Measurements from ENCODE around the gene ADAMTS4.

ADAMTS4 gene

DNA sequence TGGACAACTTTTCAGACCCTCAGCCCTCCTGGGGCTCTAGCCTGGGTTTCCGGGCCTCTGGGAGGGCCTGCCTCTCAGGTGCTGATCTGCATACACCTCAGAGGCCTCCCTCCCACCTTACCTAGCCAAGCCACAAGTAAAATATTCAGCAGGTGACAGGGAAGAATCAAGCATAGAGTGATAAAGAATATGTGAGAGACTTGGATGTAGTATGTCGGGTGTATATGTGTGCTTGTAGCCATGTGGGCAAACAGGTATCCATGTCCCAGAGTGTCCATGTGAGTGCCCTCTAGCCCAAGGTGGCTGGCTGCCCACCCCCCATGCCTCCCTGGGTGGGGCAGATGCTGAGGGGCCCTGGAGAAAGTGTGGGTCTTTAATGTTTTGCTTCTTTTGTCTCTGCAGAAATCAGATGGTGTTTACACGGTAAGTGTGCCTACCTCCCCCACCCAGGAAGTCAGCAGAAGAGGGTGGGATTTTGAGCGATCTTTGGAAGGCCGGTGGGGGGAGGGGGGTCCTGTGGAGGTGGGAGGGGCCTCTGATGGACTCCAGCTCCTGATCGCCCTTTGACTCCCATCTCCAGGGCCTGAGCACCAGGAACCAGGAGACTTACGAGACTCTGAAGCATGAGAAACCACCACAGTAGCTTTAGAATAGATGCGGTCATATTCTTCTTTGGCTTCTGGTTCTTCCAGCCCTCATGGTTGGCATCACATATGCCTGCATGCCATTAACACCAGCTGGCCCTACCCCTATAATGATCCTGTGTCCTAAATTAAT lies 19.6 kb upstream of the ADAMTS4 start:
- no peak for DNase-seq

DNA sequence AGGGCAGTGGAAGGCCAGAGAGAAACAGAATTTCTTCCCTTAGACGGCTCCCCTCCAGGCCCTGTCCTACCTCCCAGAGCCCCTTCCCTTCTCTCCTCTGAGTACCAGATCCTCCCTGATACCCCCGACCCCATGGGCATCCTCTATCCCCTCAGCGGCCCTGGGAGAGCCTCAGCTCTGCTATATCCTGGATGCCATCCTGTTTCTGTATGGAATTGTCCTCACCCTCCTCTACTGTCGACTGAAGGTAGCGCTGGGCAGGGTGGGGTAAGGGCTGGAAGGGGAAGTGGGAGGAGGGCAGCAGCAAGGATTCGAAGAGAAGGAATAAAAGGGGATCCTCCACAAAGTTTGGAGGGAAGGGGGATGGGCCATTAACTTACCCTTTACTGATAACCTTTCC lies 19.0 kb upstream of the ADAMTS4 start:
- DNase-seq, result no peak

DNA sequence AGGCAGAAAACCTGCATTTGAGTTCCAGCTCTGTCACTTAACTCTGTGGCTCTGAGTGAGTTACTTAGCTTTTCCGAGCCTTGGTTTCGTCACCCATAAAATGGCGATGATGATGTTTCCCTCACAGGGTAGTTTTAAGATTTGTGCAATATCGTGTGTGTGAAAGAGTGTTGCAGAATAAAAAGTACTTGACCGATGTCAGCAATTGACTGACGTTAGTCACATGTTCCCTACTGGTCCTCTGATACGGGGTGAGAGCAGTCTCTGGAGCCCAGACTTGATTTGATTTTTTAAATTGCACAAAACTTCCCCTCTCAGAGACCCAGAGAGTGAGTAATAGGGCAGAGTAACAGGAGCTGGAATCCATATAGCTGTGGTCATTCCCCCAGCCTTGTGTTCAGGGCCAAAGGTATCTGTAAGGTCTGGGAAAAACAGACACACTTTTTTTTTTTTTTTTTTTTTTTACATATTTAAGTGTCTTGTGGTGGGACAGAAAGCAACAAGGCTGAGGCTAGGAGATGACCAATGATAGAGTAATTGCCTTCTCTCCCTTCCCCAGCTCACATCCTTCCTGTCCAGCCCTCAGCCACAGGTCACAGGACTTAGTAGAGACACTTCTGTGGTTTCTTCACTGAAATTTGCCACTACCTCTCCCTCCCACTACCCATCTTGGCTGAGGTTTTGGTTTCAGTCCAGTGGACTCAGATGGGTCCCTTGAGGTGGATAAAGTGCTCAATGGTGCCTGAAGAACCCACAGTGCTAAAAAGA lies 18.3 kb upstream of the ADAMTS4 start:
- no peak for DNase-seq

DNA sequence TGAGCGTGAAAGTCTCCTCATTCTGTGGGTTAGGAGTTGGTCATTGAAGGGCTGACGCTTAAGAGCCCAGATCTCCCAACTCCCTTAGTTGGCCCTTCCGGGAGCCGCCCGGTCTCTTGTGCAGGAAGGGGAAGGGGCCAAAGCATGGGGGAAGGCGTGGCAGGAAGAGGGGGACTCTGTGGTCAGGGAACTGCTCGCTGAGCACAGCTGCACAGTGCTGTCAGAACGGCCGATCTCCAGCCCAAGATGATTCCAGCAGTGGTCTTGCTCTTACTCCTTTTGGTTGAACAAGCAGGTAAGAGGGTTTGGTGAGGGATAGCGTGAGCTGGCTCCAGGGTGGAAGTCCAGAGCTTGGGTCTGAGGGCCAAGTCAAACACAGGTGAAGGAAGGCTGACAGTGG lies 16.2 kb upstream of the ADAMTS4 start, which contains the start of gene FCER1G:
Gene FCER1G (plus strand): TSS at position 220 of the 400 bp plus-strand sequence. CDS start 27 bp downstream, at position 247.
- no peak for DNase-seq

DNA sequence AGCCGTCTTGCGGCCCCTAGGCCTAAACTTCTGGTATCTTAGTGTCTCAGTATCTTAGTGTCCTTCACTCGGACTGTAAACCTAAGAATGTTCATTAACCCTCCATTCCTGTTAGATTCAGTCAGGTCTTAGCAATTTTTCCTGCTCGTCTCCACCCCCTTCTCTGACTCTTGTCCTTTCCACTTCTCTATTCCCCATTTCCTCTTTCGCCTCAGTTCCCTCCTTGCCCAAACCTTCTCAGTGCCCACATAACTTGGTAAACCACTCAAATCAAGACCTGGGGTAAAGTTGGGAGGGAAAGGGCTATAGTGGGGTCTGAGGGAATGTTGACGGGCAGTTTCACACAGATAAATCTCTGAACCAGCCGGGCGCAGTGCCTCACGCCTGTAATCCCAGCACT lies 15.5 kb upstream of the ADAMTS4 start:
- DNase-seq, result no peak

DNA sequence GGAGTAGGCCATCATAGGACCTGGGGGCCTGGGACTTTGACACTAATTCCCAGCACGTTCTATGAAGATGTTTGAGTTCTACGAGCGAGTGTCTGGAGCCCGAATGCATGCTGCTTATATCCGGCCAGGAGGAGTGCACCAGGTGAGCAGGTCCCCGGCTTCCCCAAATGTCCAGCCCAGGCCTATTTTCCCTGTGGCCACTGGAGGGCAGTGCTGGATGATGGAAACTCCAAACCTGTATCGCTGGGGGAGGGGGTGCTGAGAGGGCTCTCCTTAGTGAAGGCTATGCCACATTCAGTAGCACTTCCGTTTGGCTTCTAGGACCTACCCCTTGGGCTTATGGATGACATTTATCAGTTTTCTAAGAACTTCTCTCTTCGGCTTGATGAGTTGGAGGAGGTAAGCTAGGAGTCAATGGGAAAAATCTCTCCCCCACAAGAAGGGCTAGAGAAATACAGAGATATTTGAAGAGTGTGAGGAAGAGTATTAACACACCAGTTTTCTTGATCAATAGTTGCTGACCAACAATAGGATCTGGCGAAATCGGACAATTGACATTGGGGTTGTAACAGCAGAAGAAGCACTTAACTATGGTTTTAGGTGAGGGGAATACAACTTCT lies 11.0 kb upstream of the ADAMTS4 start:
- peak; percentile 64 for DNase-seq

DNA sequence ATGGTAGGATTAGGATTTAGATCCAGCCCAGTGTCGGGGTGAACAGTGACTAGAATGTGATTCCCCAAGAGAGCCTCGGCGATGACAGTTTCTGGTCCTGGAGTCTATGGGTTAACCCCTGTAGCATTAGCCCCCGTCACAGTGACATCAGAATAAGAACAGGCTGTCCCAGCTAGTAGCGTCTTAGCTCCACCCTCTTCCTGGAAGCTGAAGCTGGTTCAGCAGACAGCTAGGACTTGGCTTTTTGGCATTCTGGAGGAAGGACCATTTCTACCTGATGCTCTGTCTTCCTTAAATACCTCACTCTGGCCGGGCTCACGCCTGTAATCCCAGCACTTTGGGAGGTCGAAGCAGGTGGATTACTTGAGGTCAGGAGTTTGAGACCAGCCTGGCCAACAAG lies 8.3 kb upstream of the ADAMTS4 start:
- no peak for DNase-seq

DNA sequence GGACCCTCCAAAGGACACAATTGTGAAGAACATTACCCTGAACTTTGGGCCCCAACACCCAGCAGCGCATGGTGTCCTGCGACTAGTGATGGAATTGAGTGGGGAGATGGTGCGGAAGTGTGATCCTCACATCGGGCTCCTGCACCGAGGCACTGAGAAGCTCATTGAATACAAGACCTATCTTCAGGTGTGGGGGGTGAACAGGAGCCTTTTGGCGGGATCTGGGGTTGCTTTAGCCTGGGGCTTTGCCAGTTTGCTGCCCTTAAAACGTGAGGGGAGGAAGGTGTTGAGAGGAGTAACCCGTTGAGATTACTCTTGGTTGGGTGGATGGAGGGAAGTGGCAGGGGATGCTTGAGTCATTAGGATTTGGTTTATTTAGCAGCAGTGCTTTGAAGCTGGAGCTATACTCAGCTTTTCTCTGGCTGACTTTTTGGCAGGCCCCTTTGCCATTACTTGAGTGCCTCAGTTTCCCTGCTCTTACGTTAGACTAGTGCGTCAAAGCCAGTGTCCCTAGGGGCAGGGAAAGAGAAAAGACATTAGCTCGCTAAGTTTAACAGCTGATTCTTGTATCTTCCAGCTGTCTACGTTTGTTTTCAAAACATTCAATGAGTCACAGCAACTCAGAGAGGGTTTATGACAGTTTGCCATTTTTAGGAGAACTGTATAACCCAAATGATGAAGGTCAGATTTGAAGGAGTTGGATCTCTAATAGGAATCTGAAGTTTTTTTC lies 7.7 kb upstream of the ADAMTS4 start:
- DNase-seq, result no peak

DNA sequence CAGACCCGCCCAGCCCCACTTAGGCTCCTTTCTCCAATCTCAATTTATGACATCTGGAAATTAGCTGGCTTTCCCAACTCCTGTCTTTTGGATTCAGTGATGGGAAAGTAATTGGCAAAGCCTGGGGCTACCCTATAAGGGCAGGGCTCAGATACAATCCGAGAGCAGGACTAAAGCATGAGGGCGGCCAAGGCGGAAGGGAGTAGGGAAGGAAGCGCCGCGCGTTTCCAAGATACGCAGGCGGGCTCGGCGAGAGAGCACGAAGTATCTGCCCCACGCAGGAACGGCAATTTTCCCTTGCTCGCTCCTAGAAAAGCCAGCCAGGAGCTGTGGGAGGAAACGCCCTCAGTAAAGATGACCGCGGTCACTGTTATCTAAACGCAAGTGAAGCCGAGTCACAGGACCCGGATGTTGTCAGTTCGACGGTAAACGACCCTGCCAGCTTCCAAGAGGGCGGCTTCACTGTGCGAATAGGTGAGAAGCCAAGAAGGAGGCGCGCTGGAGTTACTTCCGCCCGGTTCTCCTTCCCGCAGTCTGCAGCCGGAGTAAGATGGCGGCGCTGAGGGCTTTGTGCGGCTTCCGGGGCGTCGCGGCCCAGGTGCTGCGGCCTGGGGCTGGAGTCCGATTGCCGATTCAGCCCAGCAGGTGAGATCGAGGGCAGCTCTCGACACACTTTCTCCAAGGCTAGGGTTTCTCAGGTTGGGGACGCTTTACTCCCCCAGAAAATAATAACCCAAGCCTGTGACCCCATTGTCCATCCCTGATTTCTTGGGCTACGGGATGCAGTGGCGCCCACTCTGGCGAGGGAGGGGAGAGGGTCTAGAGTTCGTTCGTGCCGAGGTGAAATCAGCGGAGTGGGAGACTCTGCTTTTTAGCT lies 3.2 kb upstream of the ADAMTS4 start, which contains the start of gene NDUFS2:
Gene NDUFS2 (plus strand): TSS at position 532 of the 877 bp plus-strand sequence. CDS start 19 bp downstream, at position 551.
- DNase-seq, result peak; percentile 97

DNA sequence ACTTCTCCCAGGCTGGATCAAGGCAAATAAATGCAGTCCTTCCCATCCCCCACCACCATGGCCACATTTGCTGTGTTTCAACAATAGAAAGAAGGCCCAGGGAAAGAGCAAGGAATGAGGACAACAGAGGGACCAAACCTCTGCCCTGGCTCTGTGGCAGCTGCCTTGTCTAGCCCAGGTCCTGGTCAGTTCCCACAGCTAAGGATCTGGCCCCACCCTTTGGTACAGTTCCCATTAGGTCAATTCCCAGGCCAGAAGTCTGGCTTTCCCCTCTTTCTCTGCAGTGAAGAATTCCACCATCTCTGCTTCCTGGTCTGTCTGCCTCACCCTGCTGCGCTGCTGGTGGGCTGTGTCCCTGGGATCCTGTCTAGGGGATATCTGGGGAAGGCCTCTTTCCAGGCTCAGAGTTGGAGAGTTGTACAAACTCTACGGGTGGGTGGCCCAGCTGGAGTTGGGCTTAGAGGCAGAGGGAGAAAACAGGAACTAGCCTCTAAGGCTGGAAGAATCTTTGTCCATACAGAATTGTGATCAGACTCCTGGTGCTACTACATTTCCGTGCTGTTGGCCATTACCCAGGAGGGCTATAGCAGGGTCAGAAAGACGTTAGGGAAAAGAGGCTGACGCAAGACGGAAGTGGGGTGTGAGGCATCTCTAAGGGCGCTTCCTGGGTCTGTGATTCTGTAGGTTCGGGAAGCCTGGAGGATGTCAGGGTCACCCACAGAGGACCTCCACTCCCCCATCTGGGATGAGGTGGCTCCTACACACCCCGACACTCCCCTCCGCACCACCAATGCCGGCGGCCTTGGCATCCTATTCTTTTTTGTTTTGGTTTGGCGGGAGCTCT lies 2.4 kb upstream of the ADAMTS4 start:
- DNase-seq, result no peak

DNA sequence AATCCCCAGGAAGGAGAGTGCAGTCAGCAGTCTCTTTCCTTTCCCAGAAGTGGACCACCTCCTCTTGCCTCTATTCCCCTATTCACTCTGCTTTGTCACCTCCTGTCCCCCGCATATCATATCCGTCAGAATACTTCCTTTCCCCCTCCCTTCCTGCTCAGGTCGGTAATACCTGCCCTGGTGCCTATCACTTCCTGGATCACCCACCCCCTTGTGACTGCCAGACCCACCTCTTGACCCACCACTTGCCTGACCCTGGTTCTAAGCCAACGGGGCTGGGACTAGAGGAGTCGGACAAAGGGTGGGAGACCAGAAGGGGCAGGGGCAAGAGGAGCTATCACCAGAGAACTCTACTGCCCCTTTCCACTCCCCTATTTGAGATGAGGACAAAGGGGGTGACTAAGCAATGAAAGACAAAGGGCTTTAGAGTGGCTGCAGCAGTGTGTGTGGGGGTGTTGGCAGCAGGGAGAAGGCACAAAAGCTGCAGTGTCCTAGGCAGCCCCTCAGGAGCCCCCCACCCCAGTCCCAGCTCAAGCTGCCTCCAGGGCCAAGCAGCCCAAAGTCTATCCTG lies 1.7 kb upstream of the ADAMTS4 start:
- no peak for DNase-seq

DNA sequence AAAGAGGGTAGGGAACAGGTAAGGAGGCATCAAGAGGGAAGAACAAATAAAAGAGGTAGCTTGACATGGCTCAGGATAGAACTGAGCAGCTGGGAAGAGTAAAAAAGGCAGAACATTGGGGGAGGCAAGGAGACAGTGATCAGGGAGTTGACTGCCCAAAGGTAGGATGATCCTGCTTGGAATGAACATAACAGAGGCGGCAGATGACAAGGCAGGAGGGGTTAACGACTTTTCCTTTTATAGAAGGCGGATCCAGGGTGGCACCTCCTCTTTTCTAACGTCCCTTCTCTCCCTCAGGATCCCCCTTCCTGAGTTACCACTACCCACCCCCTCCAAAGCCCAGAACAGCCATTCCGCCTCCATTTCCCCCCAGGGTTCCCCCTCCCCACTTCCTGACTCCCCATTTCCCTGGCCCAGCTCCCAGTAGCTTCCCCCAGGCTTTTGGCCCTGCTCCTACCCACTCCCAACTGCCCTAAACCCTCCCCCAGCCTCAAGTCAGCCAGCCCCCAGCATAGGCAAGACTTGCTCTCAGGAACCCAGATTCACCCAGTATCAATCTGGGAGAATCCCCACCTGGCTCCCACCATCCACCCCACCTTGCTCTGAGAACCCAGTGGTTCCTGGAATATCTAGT lies 769 bp upstream of the ADAMTS4 start:
- DNase-seq, result no peak

DNA sequence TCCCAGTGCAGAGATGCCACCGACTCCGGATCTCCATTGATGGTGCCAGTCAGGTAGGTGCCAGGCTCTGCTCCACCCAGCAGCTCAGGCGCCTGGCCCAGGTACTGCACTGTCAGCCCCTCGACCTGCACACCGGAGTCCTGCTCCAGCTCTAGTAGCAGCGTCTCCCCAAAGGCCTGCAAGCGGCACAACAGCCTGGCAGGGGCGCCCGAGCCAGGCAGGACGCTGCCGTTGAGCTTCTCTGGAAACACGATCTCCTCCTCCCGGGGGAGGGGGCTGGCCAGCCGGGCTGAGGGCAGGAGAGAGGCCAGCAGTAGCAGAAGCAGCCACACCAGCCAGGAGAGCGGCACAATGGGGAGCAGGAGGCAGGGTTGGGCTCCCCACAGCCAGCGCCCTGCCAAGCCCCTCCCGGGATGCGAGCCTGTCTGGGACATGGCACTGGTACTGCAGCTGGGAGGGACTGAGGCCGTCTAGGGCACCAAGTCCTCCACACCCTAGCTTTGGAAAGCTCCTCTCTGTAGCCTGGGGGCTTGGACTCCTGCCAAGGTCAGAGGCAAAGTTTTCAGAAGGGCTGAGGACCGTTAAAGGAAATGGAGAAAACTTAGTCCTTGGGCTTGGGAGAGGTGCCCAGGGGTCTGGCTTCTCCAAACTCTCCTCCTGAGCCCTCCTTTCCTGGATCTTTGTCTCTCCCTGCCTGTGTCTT lies 509 bp downstream of the ADAMTS4 start:
- DNase-seq, result peak; percentile 54

DNA sequence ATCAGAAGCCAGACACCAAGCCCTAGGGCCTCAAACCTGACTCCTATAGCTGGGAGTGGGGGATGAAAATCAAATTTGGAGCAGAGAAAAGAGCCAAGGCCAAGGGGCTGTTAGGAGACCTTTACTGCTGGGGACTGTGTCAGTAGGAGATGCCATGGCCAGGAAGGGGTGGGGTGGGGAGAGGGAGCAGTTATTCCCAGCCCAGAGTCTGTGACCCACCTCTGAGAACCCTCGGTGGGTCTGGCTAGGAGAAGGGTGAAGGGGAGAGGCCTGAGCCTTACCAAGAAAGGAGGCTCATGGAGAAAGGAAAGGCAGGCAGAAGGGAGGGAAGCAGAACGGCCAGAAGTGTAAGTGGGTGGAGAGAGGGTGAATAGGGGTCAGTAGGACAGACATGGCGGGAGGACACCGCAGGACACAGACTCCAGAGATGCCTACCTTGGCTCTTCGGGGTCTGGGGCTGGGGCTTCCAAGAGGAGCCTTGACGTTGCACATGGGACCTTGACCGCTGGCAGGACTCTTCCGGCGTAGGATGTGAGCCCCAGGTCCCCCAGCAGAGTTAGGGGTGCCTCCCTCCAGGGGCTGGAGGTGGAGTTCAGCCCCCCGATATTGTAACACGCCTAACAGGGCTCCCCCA lies 1.2 kb downstream of the ADAMTS4 start:
- DNase-seq, result no peak

DNA sequence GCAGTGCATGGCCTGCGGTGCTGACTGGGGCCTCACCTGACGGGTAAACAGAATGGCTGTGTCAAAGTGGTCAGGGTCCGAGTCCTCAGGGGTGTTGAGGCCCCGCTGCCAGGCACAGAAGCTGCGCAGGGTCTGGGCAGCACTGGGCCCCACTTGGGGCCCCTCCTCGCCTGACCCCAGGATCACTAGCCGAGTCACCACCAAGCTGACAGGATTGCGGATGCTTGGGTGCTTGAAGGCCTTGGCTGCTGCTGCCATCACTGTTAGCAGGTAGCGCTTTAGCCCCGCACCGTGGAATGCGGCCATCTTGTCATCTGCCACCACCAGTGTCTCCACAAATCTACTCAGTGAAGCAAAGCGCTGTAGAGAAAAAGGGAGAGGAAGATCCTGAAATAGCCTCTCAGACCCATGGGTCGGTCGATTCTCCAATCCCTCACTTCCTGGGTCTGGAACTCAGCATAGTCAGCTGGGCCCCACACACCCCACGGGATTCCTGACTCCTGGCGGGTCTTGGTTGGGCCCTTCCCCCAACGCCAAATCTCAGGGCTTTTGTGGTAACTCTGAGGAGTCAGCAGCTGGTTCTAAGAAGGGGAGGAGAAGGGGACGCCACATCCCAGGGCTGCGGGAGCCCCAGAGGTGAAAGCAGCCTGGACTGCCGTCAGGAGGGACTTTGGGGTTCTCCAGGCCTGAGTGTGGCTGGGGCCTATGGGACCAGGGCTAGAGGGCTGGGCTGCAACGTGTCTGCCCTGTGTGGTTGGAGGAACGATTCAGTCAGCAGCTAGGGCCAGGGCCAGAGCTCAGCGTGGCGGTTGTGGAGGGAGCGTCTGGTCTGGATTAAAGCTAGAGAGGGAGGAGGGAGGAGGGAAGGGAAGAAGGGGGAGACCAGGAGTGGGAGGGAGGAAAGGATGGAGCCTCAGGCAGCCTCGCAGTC lies 2.1 kb downstream of the ADAMTS4 start:
- DNase-seq, result no peak

DNA sequence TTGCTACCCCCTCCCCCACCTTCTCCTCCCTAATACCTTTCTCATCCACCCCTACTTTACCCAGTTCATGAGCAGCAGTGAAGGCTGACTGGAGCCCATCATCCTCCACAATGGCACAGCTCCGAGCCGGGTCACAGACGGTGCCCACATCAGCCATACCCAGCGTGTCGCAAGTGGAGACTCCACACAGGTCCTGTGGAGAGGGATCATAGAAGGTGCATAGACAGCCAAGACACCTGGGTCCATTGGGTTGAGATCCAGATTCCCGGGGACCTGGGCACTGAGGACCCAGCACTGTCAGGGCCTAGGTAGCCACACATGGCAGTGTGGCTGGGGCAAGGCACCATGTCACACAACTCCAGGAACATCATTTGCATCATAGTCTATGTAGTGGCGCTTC lies 2.7 kb downstream of the ADAMTS4 start:
- no peak for DNase-seq

DNA sequence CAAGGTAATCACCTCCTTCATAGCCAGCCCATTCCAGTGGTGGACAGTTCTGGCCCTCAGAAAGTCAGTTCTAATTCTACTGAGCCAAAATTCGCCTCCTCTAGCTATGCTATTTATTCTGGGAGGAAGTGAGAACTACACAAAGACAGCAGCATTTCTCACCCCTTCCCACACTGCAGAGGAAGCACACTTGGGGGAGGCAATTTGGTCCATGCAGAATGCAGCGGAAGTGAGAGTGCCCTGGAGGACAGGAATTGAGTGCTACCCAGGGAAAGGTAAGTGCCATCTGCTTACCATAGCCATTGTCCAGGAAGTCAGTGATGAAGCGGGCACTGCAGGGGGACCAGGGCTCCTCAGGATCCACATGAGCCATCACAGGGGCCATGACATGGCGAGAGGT lies 3.7 kb downstream of the ADAMTS4 start:
- no peak for DNase-seq
